GM18861 (cell line): ENCODE measurements around the gene C4orf54.
A peak's percentile ranks its signal among the peaks of the same experiment; 100 is the strongest.

Experiments
- ATAC-seq: cut with Tn5 transposase; IDR thresholded peaks from one replicate; pipeline ENCODE4 v1.9.1; 2021; ENCODE audit not compliant: unreplicated experiment

The C4orf54 gene

DNA sequence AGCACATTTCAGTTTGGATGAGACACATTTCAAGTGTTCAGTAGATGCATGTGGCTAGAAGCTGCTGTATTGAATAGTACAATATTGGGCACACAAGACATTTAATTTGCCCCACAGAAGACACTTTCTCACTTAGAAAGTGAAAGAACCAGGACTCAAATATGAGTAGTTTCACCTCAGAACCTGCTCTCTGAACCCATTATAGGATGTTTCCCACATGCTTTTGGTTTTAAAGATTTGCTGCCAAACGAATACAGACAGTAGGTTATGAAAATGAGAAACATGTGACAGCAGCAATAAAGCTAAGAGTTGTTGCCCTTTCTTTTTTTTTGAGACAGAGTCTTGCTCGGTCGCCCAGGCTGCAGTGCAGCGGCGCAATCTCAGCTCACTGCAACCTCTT lies 32.3 kb downstream of the C4orf54 start:
- ATAC-seq = peak; percentile 50

DNA sequence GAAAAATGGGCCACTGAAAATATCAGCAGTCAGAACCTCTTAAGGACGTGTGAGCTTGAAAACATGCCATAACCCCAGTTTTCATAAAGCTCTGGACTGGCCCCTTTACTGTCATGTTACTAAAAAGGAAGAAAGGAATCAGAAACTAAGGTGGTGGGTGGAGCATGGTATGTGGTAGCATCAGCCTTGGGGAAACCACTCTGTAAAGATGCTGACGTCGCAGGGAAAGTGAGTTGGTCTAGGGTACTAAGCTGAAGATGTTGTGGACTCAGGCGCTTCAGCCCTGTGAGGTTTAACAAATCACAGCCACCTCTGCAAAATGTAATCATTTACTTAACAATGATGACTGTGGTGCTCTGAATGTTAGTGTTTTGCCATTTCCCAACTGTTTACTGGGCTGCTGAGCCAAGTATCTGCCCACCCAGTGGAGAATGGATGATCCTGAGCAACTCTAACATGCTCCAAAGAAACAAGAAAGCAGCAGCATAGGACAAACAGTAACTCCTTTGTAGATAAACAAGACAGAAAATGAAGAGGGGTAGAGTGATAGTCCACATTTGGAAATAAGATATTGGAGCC lies 33.4 kb downstream of the C4orf54 start:
- ATAC-seq = no peak

DNA sequence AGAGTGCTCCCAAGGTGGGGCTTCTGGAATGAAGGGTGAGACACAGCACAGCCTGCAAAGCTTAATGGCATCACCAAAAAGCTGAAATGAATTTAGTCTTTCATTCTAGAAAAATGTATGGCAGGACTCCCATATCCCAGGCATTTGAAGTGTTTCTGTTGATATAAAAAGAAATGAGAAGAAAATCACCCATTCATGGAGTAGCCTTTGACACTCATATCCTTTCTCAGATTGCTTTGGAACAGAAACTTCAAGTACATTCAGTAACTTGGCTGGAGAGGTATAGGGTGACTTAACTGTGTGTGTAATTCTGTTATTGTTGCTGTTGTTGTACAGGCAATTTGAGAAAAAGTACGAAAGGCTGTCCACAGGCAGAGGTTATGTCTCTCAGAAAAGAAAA lies 35.3 kb downstream of the C4orf54 start:
- no peak for ATAC-seq

DNA sequence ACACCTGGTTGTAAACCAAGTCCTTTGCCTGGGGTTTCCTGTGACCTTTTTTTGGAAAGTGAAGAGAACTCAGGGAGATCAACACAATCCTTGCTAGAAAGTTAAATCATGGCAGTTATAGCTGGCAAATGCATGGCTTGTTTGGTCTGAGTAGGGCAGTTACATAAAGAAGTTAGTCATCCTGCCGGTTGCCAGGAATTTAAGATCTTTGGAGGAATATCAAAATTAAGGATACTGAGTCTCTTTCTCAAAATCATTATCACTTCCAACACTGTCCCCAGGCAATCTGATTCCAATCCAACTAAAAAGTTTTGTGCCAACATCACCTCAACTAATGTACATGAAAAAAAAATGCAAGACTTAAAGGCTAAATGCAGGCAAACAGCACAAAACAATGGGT lies 40.3 kb downstream of the C4orf54 start:
- ATAC-seq = no peak

DNA sequence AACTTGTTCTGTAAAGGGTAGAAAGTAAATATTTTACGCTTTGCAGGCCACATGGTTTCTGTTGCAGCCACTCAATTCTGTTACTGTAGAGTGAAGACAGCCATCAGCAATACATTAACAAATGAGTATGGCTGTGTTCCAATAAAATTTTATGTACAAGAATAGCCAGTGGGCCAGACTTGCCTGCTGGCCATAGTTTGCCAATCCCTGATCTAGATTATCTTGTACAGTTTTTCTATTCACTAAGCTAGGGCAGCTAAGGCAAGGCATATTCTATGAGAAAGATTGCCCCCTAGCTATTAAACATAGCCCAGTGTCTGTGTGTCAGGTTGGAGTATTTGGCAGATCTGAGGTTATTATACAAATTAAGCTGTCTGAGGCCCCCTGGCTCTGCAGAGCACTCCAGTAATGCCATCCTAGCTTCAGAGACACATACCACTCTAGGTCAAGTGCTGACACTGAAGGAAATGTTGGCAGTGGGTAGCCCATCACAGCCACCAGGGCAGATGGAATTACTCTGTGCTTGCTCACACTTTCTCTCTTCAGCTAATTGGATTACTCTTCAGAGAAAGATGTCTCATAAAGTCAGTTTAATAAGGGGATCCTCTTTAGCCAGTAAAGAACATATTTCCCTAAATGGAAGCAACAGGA lies 42.3 kb downstream of the C4orf54 start:
- no peak for ATAC-seq

DNA sequence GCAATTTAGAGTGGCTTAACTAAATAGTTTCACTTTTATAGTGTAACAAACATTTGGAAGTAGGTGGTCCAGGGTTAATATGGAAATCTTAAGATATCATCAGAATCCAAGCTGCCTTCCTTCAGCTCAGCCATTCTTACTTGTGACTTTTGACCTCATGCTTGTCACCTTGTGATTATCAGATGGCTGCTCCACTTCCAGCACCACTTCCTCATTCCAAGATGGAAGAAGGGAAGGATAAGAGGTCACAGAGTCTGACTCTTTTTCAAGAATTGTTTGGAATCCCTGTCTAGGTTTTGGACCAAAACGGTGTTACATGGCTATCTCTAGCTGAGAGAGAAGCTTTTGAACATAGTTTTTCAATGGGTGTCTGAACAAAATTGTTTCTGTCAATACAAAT lies 43.1 kb downstream of the C4orf54 start:
- no peak for ATAC-seq

DNA sequence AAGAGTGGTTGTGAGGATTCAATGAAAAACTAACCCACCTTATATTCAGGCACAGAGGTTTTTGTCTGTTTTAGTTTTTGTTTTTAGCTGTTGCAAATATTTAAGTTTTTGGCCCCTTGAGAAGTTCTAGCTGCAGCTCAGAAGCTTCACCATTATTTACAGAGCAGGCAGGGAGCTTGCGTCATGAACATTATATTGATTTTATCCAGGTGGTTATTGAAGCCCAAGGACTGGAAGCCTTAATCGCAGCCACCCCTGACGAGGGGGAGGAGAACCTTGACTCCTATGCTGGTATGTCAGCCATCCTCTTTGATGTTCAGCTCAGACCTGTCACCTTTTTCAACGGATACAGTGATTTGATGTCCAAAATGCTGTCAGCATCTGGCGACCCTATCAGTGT lies 44.9 kb downstream of the C4orf54 start:
- no peak for ATAC-seq

DNA sequence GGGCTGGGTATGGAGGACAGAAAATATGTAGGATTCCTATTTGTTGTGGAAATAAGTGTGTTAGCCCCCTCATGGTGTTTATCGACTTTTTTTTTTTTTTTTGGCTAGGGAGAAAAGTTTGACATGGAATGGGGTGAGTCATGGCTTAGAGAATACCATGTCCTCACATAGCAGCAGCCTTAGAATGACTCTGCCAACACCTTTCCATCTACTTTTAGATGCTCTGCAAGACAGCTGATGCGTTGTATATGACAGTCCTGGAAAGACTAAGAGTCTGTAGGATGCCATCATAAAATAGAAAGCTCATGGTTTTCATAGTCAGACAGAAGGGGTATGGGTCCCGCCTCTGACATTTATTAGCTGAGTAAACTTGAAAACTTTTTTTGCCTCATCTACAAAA lies 45.3 kb downstream of the C4orf54 start:
- ATAC-seq = no peak

DNA sequence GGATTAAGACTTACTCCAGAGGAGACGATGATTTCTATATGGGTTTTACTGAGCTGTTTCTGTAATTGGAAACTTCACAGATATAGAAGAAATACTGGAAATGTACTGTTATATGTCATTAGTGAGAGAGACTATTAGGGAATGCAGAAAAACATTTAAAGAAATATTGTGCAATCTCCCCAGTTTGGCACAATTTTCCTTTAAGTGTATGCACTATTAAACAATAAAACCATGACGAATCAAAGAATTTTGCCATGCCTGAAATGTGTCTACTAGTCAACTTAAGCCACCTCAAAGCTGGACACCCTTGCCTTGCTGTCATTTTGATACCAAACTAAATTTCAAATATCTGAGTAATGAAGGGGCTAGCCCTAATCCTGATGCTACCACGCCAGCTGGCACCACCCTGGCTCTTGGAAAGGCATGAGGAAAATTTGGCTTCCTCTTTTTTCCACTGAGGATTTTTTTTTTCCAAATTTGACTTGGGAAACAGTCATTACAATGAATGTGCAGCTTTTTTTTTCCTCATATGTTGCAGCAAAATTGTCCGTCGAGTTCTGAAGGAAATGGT lies 46.9 kb downstream of the C4orf54 start:
- no peak for ATAC-seq

DNA sequence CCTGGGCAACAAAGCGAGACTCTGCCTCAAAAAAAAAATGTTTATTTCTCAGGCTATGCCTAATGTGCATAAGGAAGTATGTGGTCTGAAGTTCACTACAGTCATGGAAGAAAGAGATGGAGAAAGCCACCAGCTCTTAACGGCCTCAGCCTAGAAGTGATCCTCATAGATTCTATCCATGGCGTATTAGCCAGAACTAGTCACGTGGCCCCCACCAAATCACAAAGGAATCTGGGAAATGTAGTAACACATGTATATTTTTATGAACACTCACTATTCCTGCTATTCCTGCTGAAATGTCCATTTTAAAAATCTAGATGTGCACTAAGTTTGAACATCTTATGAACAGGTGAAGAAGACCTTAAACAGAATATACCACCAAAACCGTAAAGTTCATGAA lies 49.2 kb downstream of the C4orf54 start:
- no peak for ATAC-seq
